CD4-positive, alpha-beta T cell treated with Interleukin-2 at 100 ng/mL for 4 hours (primary cell): Measurements from ENCODE around the gene EHBP1.

Source experiments
- DNase-seq: peaks from one replicate; pipeline ENCODE4 v3.0.0-alpha.2; 2020; ENCODE audit warnings: low spot score

EHBP1 gene

DNA sequence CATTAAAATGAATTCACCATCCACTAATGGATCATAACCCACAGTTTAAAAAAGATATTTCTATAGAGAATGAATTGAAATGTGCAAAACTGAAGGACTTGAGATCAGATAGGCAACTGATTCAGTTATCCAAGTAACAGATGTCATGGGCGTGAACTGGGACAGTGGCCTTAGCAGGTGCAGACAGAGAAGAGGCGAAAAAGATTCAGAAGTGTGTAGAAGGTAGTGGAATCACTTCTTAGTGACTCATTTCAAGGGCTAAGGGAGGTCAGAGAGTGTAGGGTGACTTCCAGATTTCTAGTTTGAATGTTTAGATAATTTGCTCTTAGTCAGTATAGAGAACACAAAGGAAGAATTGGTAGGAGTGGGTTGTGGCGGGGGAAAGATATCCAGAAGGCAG, 79.7 kb downstream of the EHBP1 start:
- no peak for DNase-seq

DNA sequence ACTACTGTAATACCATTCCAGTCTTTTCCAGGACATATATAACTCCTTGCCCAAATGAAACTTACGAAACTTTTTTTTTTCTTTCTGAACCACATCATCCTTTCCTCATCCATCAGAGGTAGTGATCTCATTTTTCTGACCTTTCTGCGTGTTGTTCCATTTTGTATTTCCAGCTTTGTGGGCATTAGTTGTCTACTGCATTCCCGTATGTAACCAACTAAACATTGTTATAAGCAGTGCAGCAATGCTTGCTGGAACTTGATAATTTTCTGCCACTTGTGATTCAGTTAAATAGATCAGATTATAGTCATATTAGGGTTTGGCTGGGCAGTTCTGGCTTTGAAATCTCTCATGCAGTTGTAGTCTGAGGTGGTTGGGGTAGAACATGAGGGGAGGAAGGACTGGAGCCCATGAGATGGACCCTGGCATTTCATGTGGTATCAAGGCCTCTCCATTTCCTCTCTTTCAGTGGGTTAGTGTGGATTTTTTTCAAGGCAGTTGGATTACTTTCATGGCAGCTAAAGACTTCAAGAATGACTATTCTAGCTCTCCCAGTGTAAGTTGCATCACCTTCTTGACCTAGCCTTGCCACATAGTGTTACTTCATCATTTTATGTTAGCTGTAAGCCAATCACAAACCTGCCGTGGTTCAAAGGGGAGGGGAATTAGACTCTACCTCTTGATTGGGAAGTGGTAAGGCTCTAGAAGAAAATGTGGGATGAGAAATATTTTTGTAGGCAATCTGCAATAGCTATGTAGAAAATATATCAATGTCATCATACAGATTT, 80.5 kb downstream of the EHBP1 start:
- no peak for DNase-seq

DNA sequence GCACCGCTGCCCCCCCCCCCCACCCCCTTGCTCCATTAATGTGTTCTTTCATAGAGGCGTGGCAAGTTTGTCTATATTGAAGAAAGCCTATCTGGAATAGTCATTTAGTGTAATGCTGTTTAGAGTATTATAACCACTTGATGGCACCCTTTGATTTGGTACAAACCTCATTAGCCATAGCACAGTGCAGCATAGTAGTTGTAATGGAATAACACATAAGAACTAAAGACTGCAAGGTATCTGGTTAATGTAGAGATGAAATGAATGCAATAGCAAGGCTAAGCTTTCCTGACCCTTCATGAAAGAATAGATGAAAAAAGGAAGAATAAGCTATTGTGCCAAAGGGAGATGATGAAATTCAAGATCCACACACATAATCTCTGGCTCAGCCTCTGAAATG, 81.9 kb downstream of the EHBP1 start:
- DNase-seq: no peak

DNA sequence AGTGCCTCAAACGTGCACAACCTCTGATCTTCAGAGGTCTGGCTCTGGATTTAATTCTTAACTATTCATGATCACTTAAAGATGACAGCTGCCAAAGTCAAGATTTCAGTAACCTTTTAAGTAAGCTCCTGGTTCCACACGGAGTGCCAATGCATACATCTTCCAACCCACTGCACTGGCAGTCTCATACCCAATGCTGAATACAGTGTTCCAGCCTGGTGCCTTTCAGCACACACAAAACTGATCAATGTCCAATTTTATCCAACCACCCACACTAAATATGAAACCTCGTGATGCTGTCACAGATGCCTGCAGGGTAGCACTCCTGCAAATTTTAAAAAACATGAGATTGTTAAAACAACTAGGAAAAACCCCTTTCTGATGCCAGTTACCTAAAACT, 84.0 kb downstream of the EHBP1 start:
- DNase-seq: no peak

DNA sequence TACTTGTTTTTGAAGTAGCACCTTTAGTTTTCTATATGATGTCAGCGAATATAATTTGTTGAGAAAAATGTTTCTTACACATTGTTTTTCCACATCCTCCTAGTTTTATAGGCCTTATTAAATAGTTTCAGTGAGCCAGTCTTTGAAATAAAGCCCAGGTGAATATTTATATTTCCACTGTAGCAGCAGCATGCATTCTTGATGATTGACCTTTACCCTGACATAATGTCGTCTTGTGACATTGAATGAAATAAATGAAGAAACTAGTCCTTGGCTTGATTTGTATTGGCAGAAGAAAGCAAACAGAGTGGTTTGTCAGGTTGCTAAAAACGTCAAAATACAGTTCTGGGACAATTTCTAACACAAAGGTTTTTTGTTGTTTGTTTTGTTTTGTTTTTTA, 84.4 kb downstream of the EHBP1 start:
- no peak for DNase-seq

DNA sequence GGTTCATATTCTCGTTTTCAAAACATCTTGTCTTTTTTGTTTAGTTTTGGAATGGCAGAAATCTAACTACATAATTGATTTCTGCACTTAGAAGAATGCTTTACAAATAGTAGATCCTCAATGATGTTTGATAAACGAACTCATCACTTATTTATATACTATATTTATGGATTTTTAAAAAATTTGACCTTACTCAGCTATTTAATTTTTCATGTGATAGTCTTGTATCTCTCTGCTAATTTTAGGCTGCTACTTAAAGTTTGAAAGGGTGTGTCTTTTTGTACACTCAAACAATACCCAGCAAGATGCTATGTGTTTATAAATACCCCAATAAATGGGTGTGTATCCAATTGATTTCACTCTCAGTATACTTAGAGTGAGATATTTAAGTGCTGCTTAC, 86.9 kb downstream of the EHBP1 start:
- DNase-seq: no peak

DNA sequence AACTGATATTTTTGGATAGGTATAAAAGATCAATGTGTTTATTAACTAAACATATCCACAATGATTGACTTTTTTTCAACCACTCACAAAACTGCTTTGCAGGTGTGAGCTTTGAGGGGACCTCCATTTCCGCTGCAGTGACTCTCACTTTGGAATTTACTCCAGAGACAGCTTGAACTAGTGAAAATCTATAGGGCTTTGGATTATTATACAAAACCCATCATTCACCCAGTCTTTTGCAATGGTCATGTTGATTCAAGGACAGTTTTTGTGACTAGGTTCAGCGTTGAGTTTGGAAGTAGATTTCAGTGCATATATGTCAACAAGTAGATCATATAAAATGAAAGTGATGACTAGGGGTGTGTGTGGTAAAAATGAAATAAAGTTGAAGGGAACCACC, 87.7 kb downstream of the EHBP1 start:
- no peak for DNase-seq

DNA sequence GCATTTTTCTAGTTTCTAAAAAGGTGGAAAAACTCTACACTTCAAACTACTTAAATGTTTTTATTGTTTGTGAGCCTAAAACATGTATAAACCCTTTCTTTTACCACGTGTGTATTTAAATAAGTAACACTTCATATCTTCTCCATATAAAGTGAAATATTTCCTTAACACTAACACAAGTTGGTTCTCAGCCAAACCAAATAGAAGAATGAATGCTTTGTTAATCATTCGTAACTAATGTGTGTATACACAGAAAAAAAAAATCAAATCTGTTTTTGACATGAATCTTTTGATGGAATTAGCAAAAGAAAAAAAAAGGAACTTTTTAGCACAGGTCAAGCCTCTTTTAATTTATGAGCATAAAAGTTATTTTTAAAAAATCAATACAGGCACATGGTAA, 89.3 kb downstream of the EHBP1 start:
- no peak for DNase-seq

DNA sequence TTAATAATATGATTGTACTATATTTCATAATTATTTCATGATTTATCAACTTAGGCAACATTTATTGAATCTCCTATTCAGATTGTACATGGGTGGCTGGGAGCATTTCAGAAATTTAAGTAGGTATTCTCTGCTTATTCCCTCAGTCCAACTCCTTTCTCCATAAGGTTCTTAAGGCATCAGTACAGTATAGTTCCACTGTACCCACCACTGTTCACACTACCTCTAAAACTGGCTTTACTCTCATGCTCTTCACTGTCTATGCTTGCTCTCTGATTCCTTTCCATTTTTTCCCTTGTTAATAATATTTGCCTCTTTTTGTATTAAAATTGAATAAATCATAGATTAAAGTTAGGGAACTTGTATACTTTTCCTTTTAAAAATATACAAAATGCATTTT, 89.8 kb downstream of the EHBP1 start:
- no peak for DNase-seq

DNA sequence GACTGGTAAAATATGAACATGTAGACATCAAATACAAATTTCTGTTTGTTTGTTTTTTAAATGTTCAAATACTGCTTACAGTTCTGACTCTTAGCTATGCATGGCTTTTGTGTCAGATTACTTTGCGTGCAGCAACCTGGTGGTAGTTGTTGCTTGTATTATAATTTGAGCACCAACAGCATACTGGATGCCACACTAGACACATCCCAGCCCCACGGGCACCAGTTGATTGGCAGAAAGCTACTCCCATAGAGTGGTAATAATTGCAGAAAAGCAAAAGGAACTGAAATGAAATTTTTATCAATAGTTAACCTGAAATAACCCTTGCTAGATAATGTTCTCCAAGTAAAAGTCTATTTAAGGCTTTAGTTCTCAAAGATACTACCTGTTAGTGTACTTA, 91.6 kb downstream of the EHBP1 start:
- no peak for DNase-seq

DNA sequence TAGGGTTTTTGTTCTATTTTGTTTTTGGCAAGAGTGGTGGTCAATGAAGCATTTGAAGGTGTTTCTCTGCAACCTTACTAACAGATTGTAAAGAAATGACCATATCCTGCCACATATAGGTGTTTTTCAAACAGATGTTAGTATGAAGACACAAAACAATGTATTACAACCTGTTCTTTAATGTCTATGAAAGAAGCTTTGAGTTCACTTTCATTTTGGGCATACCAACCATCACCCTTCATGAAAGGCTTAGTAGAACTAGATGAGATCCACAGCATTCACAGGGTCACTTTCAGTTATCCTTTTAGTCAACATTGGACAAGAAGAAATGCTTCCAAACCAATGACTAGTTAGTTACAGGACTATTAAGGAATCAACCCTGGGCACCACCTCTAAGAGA, 95.1 kb downstream of the EHBP1 start:
- DNase-seq: no peak

DNA sequence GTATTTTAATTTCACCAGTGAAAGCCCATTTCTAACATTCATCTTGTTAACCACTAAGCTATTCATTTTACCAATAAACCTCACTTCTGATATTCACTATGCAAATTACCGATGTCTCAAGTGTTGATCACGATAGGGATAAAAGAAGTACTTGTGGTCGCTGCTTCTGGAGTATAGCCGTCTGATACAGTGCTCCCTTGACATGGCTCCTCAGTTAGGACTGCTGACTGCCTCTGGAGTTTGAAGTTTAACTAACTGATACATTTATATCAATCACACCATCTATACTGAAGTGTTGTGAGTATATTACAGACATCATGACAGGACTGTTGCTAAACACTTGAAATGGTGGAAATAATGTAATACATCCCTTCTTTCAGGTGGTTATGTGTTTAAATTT, 95.6 kb downstream of the EHBP1 start:
- no peak for DNase-seq

DNA sequence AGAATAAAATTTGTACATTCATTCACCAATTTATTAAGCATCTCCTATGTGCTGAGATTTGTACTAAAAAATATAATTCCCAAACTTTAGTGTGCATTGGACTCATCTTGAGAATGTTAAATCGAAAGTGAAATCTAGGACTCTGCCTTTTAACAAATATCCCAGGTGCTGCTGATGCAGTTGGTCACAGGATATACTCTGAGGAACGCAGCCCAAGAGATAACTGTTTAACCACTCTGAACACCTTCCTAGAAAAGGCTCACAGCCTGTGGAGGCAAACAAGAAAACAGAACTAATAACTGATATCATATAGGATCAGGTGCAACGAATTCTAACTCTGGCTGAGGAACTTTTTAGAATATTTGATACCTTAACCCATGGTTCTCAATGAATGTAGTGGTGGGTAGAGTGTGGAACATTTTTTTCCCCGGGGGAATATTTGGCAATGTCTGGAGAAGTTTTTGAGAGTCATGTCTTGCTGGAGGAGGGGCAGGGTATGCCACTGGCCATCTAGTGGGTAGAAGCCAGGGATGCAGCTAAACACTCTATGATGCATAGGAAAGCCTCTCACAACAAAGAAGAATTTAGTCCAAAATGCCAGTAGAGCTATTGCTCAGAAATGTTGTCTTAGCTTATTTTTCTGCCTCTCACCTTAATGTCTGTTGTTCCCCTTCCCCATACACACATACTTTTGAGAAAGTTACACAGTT, 96.5 kb downstream of the EHBP1 start:
- DNase-seq: no peak

DNA sequence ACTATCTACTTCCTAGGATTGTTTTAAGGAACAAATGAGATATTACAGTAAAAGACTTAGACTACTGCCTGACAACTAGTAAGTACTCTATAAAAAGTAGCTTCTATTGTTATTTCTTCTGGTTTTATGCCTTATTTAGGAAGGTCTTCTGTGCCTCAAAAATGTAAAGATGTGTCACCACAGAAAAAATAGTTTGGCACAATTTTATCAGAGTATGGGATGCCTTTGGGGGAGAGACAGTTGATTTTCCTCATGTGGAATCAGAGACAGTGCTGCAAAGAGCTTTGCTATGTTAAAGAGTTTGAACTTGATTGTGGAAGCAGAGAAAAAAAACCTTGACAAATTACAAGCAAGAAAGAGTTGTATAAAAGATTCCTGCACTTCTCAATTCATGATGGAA, 98.4 kb downstream of the EHBP1 start:
- no peak for DNase-seq

DNA sequence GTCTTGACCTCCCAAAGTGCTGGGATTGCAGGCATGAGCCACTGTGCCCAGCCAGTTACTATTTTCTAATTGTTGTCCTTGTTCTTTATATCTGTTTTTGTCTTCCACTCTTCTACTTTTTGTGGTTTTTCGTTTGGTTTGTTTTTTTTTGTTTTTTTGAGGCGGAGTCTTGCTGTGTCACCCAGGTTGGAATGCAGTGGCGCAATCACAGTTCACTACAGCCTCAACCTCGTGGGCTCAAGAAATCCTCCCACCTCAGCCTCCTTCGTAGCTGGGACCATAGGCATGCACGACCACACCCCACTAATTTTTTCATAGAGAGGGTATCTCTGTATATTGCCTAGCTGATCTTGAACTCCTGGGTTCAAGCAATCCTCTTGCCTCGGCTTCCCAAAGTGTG, 100.7 kb downstream of the EHBP1 start:
- no peak for DNase-seq

DNA sequence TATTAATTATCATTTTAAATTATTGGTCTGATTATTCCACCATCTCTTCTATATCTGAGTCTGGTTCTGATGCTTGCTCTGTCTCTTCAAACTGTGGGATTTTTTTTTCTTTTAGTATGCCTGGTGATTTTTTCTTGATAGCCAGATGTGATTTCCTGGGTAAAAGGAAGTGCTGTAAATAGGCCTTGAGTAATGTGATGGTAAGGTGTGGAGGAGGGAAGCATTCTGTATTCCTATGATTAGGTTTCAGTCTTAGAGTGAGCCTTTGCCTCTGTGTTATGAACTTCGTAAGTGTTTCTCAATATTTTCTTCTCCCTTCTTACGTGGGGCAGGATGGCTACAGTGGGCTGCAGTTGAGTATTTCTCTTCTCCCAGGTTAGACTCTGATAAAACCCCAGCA, 103.0 kb downstream of the EHBP1 start:
- DNase-seq: no peak

DNA sequence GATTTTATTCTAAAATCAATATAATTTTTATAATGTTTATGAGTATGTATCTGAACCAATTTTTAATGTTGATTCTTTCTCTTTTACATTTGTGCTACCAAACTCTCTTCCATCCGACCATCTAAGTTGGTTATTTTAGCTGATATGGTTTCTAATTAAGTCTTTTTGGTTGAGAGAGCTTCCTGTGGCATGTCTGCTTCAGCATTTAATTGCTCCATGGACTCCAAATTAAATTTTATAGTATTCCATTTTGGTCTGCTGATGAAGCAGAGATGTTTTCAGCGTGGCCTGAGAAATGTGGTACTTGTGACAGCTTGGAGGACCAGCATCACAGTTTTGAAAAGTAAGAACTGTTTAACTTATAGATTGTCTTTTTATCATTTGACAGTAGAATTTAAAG, 105.6 kb downstream of the EHBP1 start:
- no peak for DNase-seq

DNA sequence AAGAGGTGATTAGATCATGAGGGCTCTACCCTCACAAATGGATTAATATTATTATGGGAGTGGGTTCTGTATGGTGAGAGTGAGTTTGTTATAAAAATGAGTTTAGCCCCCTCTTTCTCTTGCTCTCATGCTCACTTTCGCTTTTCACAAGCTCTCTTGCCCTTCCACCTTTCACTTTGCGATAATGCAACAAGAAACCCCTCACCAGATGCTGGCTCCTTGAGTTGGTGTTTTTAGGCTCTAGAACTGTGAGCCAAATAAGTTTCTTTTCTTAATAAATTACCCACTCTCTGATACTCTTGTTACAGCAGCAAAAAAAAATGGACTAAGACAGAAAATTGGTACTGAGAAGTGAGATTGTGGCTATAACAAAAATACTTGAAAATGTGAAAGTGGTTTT, 106.5 kb downstream of the EHBP1 start:
- DNase-seq: no peak

DNA sequence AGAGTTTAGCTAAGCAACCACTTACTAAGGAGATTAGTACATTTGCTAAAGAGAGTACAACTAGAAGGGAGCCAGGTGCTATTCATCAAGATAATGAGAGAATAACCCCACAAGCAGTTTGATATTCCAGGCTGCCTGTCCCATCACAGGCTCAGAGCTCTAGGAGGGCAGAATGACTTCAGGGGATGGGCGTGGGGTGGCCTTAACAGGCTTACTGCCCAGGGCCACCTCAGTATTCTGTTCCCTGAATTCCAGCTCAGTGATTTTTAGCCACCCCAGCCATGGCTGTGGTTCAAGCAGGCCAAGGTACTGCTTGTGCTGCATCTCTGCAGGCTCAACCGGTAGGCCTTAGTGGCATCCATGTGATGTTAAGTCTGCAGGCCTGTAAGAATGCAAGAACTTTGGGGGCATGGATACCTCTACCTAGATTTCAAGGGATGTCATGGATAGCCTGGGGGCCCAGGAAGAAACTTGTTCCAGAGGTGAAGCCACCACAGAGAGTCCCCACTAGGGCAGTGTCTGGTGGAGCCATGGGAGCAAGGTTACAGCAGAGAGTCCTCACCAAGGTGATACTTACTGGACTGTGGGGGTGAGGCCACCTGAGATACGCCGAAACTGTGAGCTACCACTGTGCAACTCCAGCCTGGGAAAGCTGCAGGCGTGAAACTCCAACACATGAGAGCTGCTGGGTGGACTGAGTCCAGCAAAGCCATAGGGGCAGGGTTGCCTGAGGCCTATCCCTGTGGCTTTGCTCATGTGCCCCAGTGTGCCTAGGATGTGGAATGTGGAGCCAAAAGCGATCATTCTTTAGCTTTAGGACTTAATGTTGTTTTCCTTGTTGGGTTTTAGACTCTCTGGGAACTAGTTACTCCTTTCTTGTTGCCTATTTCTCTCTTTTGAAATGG, 107.7 kb downstream of the EHBP1 start:
- DNase-seq: no peak

DNA sequence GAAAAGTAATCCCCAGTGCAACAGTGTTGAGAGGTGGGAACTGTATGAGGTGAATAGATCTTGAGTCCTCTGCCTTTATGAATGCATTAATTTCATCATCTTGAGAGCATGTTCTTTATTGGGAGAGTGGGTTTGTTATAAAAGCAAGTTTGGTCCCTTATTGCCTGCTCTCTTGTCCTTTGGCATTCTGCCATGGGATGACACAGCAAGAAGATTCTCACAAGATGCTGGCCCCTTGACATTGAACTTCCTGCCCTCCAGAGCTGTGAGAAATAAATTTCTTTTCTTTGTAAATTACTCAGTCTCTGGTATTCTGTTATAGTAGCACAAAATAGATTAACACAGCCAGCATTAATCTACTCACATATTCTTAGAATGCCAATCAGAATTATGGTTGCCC, 108.6 kb downstream of the EHBP1 start:
- DNase-seq: no peak

DNA sequence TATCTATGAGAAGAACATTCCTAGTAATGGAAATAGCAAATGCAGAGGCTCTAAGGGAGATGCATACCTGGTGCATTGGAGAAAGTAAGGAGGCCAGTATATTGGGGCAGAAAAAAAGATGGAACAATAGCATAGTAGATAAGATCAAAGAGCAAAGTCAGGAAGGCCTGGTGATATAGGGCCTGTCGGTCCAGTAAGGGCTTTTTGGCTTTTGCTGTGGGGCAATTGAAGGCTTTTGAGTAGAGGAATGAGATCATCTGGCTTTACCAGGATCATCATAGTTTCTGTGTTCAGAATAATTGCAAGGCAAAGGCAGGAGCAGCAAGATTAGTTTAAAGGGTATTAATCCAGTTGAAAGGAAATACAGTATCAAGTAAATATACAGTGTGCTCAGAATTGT, 111.8 kb downstream of the EHBP1 start:
- no peak for DNase-seq

DNA sequence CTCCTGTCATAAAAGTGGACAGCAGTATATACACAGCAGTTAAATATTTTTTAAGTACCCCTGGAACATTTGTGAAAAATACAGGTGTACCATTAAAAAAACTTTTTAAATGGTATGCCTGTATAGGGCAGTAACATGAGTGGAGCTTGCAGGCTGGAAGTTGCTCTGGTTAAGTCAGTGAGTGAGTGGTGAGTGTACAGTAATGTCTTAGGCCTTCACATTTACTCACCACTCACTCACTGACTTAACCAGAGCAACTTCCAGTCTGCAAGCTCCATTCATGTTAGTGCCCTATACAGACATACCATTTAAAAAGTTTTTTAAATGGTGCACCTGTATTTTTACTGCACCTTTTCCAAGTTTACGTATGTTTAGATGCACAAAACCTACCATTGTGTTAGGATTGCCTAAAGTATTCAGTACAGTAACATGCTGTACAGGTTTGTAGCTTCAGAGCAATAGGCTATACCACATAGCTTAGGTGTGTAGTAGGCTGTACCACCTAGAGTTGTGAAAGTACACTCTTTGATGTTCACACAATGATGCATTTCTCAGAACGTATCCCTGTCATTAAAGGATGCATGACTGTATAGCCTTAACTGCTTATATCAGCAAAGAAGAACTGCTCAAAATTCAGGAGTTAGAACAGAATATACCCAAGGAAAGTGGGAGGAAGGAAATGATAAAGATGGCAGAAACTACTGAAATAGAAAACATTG, 112.6 kb downstream of the EHBP1 start:
- DNase-seq: no peak
